ENCODE results near the gene GPR87. TPM values are rescaled to one million over a fixed set of nuclear protein-coding genes. Genes with fewer than 3 reads are reported as not detected.

GPR87 gene
- not detected for total RNA-seq
- long read RNA-seq = 0 reads

- intact Hi-C loops (cut with DNase I, micrococcal nuclease) = no loop called here
- DNase-seq = no peak
- ATAC-seq = no peak
These were observed at the start of gene GPR87 for GRCh38 chr3:151316267-151316991. Gene GPR87 (minus strand): TSS chr3:151316820. CDS start chr3:151300100, 16,720 bp downstream.

- DNase-seq (no peak), ATAC-seq (no peak)
- intact Hi-C loops (cut with DNase I, micrococcal nuclease) = no loop called here
These were observed 46.1 kb upstream of the GPR87 start for GRCh38 chr3:151362751-151363174.

- intact Hi-C loops (cut with DNase I, micrococcal nuclease) = no loop called here
- DNase-seq = no peak
These were observed 40.8 kb upstream of the GPR87 start for GRCh38 chr3:151357463-151357850.

GRCh38 chr3:151356794-151357462 is 40.3 kb upstream of the GPR87 start:
- ATAC-seq (no peak), DNase-seq (no peak)
- intact Hi-C loops (cut with DNase I, micrococcal nuclease) = no loop called here

More at GRCh38 chr3:151357463-151357850, 40.8 kb upstream of the GPR87 start:
- no peak for ATAC-seq

- ATAC-seq (no peak), DNase-seq (no peak)
- intact Hi-C loops (cut with DNase I, micrococcal nuclease) = no loop called here
These were observed 35.0 kb upstream of the GPR87 start for GRCh38 chr3:151351648-151352047.

- DNase-seq = no peak
- no peak for ATAC-seq
- intact Hi-C loops (cut with DNase I, micrococcal nuclease) = no loop called here
These were observed 34.6 kb upstream of the GPR87 start for GRCh38 chr3:151351219-151351618.

GRCh38 chr3:151350656-151351055 is 34.0 kb upstream of the GPR87 start:
- ATAC-seq (no peak), DNase-seq (no peak)
- intact Hi-C loops (cut with DNase I, micrococcal nuclease) = no loop called here

- peak; percentile 16 to 33 for DNase-seq
- ATAC-seq = no peak
- intact Hi-C loops (cut with DNase I, micrococcal nuclease) = no loop called here
These were observed 30.8 kb upstream of the GPR87 start for GRCh38 chr3:151347432-151347831.

GRCh38 chr3:151346292-151346691 is 29.7 kb upstream of the GPR87 start:
- intact Hi-C loops (cut with DNase I, micrococcal nuclease) = no loop called here
- DNase-seq (no peak), ATAC-seq (no peak)

GRCh38 chr3:151345859-151346258 is 29.2 kb upstream of the GPR87 start:
- intact Hi-C loops (cut with DNase I, micrococcal nuclease) = no loop called here
- no peak for DNase-seq
- ATAC-seq = no peak

GRCh38 chr3:151331696-151332095 is 15.1 kb upstream of the GPR87 start:
- ATAC-seq = no peak
- no peak for DNase-seq
- intact Hi-C loops (cut with DNase I, micrococcal nuclease) = no loop called here

- DNase-seq (no peak), ATAC-seq (no peak)
- intact Hi-C loops (cut with DNase I, micrococcal nuclease) = no loop called here
These were observed 14.3 kb upstream of the GPR87 start for GRCh38 chr3:151330899-151331298.

GRCh38 chr3:151330379-151330778 is 13.8 kb upstream of the GPR87 start:
- intact Hi-C loops (cut with DNase I, micrococcal nuclease) = no loop called here
- ATAC-seq = no peak
- no peak for DNase-seq

- intact Hi-C loops (cut with DNase I, micrococcal nuclease) = no loop called here
- DNase-seq = no peak
- ATAC-seq = no peak
These were observed 12.7 kb upstream of the GPR87 start, which contains the start of gene P2RY13 for GRCh38 chr3:151329363-151329762. Gene P2RY13 (minus strand): TSS chr3:151329549. CDS start chr3:151329528, 21 bp downstream.

- ATAC-seq (no peak), DNase-seq (no peak)
- intact Hi-C loops (cut with DNase I, micrococcal nuclease) = no loop called here
These were observed 11.8 kb upstream of the GPR87 start for GRCh38 chr3:151328298-151328995.

- intact Hi-C loops (cut with DNase I, micrococcal nuclease) = no loop called here
- DNase-seq (no peak), ATAC-seq (no peak)
These were observed 11.1 kb upstream of the GPR87 start for GRCh38 chr3:151327571-151328198.

- intact Hi-C loops (cut with DNase I, micrococcal nuclease) = no loop called here
- DNase-seq = no peak
- no peak for ATAC-seq
These were observed 5.9 kb upstream of the GPR87 start for GRCh38 chr3:151322511-151322910.

GRCh38 chr3:151321526-151321925 is 4.9 kb upstream of the GPR87 start:
- ATAC-seq = no peak
- intact Hi-C loops (cut with DNase I, micrococcal nuclease) = no loop called here
- no peak for DNase-seq

- DNase-seq (no peak), ATAC-seq (no peak)
- intact Hi-C loops (cut with DNase I, micrococcal nuclease) = no loop called here
These were observed 3.5 kb upstream of the GPR87 start for GRCh38 chr3:151320131-151320530.
